Measurements from ENCODE around the gene KDSR. TPM values are rescaled to one million over a fixed set of nuclear protein-coding genes. Genes with fewer than 3 reads are reported as not detected.

Gene KDSR
- total RNA-seq, 4 donors from 2014 or later = 13.1 to 37.2 (median 28.3) TPM

DNA sequence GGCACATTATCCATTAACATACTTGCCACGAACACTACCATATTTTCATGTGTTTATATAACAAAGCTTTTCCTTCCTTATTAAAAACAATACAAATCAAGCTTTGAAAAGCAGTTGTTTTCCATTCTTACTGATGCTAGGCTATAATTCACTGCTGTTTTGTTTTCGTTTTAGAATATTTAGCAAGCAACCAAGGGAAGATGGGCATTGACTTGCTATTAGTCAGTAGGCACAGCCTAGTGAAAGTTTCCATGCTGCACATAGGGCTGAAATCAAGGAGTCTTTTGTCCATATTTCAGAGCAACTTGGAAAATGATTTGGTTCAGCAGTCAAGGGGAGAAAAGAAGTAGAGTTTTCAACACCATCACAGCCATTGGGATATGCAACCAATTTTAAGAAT lies 78.7 kb downstream of the KDSR start:
- Histone ChIP-seq H3K4me1 (peaks cover 9 to 60% (median 23%) of the 10 kb centered on the region in 4 donors), H3K9me3 (no peaks in the 10 kb centered on the region), H3K27me3 (no peaks in the 10 kb centered on the region), H3K36me3 (no peaks in the 10 kb centered on the region), H3K27ac (peak overlapping the region; percentile 27 to 53 (median 30)), H3K4me3 (no peak overlapping the region)
- WGBS, 2 donors (ENCODE audit: low coverage in 1 of 2) = 57 to 61% methylated on average over 2 of the region's 2 CpGs
- TF ChIP-seq, protein P1, sequence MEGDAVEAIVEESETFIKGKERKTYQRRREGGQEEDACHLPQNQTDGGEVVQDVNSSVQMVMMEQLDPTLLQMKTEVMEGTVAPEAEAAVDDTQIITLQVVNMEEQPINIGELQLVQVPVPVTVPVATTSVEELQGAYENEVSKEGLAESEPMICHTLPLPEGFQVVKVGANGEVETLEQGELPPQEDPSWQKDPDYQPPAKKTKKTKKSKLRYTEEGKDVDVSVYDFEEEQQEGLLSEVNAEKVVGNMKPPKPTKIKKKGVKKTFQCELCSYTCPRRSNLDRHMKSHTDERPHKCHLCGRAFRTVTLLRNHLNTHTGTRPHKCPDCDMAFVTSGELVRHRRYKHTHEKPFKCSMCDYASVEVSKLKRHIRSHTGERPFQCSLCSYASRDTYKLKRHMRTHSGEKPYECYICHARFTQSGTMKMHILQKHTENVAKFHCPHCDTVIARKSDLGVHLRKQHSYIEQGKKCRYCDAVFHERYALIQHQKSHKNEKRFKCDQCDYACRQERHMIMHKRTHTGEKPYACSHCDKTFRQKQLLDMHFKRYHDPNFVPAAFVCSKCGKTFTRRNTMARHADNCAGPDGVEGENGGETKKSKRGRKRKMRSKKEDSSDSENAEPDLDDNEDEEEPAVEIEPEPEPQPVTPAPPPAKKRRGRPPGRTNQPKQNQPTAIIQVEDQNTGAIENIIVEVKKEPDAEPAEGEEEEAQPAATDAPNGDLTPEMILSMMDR (IDR thresholded peaks at IDR 0.05) = no peak
- TF ChIP-seq POLR2AphosphoS5 (IDR thresholded peaks at IDR 0.05) (no peak), POLR2A (IDR thresholded peaks at IDR 0.05) (no peak), EP300 (IDR thresholded peaks at IDR 0.05; ENCODE audit: low read depth) (no peak)
- intact Hi-C loops (cut with DNase I; ENCODE audit: low total_unique reads) (no loop called here), in situ Hi-C loops (cut with MboI; ENCODE audit: low pct_ligation_motif_present in 1 of 4, low pct_unique_long_range_greater_than_20kb in 1 of 4, low sequenced_read_pairs in 3 of 4) (no loop called here)
- DNase-seq = no peak

GRCh38 chr18:63287691-63288220 lies 79.2 kb downstream of the KDSR start:
- WGBS, 2 donors (ENCODE audit: low coverage in 1 of 2) = 57 to 60% methylated on average over 1 of the region's 1 CpG
- no peak for DNase-seq
- Histone ChIP-seq H3K9me3 (no peaks in the 10 kb centered on the region), H3K4me3 (no peak overlapping the region), H3K27me3 (no peaks in the 10 kb centered on the region), H3K27ac (peak overlapping the region; percentile 27 to 72 (median 42)), H3K4me1 (peaks cover 8 to 56% (median 23%) of the 10 kb centered on the region in 4 donors), H3K36me3 (no peaks in the 10 kb centered on the region)
- in situ Hi-C loops (cut with MboI; ENCODE audit: low pct_ligation_motif_present in 1 of 4, low pct_unique_long_range_greater_than_20kb in 1 of 4, low sequenced_read_pairs in 3 of 4) = no loop called here
- no peak for TF ChIP-seq POLR2AphosphoS5 (IDR thresholded peaks at IDR 0.05)
- TF ChIP-seq, protein P1 (IDR thresholded peaks at IDR 0.05) = no peak
- no peak for TF ChIP-seq POLR2A (IDR thresholded peaks at IDR 0.05)
- intact Hi-C loops (cut with DNase I; ENCODE audit: low total_unique reads) = no loop called here

DNA sequence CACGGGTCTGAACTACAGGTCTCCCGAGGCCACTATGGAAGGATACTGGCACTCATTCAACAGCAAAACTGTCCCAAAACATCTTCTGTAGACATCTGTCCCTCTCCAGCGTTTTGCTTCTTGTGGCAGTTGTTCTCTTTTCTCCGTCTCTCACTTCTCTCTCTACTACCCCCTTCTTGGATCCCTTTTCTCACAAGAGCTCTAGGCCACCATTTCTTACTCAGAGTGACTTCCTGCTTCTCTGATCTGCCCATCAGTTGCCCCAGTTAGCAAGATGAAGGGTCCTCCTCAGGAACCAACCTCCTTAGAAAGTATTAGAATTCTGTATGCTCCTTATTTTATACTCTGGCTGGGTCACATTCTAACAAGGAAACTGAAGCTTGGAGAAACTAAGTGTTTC lies 80.1 kb downstream of the KDSR start:
- intact Hi-C loops (cut with DNase I; ENCODE audit: low total_unique reads) = no loop called here
- peak overlapping the region in 3 of 4 donors; percentile 30 to 72 (median 53) for H3K27ac ChIP-seq
- WGBS, 2 donors (ENCODE audit: low coverage in 1 of 2) = 60 to 72% methylated on average over 1 to 4 of the region's 4 CpGs

DNA sequence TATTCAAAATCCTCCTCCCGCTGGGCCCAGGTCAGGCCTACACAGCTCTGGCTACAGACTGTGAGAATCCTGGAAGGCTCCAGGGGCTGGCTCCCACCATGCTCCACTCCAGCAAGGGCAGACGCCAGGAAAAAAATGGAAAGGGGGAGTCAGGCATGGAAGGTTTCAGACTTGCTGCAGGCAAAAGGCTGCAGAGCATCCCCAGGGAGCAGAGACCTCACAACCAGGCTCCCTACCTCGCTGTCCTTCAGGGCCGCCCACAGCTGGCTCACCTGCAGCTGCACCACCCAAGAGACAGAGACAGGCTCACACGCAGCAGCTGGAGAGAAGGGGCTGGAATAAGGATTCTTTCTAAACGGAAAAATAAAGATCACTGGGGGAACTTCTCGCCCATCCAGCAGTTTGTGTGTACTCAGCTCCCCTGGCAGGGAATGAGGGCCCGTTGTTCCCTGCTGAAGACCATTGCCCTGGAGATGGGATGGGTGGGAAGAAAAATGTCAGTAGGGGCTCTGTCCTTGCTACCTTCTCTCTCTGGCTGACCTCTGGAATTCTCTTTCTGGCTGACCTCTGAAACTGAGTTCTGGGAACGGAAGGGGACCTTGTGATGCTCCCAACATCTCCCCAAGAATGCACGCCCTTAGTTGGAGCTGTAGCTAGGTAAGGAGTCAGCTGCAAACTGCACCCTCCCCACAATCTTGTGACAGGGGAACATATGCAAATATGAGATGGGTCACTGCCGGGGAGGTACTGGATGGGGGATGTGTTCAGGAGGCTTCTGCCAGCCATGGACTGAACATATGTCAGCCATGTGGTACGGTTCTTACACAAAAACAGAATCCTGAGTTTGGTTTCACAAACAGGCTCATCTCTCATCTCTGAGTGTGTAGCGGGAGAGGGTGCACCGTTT lies 81.9 kb downstream of the KDSR start:
- H3K4me1 ChIP-seq = peaks cover 8 to 48% (median 23%) of the 10 kb centered on the region in 4 donors
- no peaks in the 10 kb centered on the region for H3K9me3 ChIP-seq
- no peak overlapping the region for H3K4me3 ChIP-seq
- H3K27ac ChIP-seq = peak overlapping the region in 3 of 4 donors; percentile 13 to 72 (median 58)
- peak; percentile 61 for DNase-seq
- peaks cover 0 to 8% (median 0%) of the 10 kb centered on the region in 4 donors for H3K36me3 ChIP-seq
- H3K27me3 ChIP-seq = no peaks in the 10 kb centered on the region
- TF ChIP-seq, protein P1 (IDR thresholded peaks at IDR 0.05) = no peak
- TF ChIP-seq POLR2AphosphoS5 (IDR thresholded peaks at IDR 0.05) = peak in 1 of 3 donors; percentile 50
- WGBS, 2 donors (ENCODE audit: low coverage in 1 of 2) = 75 to 88% methylated on average over 5 to 14 of the region's 14 CpGs
- intact Hi-C loops (cut with DNase I; ENCODE audit: low total_unique reads) = no loop called here
- in situ Hi-C loops (cut with MboI; ENCODE audit: low pct_ligation_motif_present in 1 of 4, low pct_unique_long_range_greater_than_20kb in 1 of 4, low sequenced_read_pairs in 3 of 4) = no loop called here

More for the DNA sequence above, 80.1 kb downstream of the KDSR start:
- H3K9me3 ChIP-seq = no peaks in the 10 kb centered on the region
- no peak overlapping the region for H3K4me3 ChIP-seq
- H3K4me1 ChIP-seq = peaks cover 8 to 54% (median 23%) of the 10 kb centered on the region in 4 donors
- H3K27me3 ChIP-seq = no peaks in the 10 kb centered on the region
- in situ Hi-C loops (cut with MboI; ENCODE audit: low pct_ligation_motif_present in 1 of 4, low pct_unique_long_range_greater_than_20kb in 1 of 4, low sequenced_read_pairs in 3 of 4) = no loop called here
- no peaks in the 10 kb centered on the region for H3K36me3 ChIP-seq
- TF ChIP-seq EP300 (IDR thresholded peaks at IDR 0.05; ENCODE audit: low read depth) (no peak), POLR2A (IDR thresholded peaks at IDR 0.05) (no peak), POLR2AphosphoS5 (IDR thresholded peaks at IDR 0.05) (no peak)
- TF ChIP-seq, protein P1 (IDR thresholded peaks at IDR 0.05) = no peak
- DNase-seq = no peak
